ENCODE results near the gene GPR137.
A peak's percentile ranks its signal among the peaks of the same experiment; 100 is the strongest.

GPR137 gene

DNA sequence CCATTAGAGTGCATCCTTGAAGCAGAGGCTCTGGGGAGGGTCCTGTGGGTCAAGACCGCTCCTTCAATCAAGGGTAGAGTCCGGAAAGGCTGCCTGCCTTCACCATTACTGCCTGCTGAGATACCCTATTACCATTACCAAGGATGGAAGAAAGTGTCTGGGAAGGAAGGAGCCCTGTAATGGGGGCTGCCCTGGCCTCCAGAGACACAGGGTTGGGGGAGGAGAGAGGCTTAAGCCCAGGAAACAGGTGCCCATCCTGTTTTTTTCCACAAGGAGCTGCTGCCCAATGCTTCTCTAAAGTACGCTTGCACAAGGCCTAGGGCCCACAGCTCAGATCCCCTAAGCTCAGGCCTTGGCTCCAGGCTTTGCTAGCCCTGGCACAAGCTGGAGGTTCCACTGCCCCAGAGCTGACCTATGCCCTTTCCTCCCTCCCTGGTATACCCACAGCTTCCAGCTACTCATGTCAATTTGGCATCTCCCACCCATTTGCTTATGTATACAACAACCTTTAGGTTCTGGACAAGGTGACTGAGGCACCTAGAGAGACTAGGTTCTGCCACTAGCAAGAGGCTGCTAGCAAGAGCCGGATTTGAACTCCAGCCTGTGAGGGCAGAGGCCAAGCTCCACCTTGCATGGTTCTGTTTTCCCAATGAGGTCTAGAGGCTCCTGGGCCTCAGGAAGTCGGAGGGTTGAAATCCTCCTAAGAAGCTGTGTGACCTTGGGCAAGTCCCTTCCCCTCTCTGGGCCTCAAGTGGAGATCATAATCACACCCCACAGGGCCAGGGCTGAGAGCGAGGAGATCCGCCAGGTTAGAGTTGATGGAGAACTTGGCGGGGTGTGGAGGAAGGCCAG lies 35.9 kb upstream of the GPR137 start:
- no peak for DNase-seq

- no peak for DNase-seq
Measured at GRCh38 chr11:64250415-64251015, 35.1 kb upstream of the GPR137 start.

DNA sequence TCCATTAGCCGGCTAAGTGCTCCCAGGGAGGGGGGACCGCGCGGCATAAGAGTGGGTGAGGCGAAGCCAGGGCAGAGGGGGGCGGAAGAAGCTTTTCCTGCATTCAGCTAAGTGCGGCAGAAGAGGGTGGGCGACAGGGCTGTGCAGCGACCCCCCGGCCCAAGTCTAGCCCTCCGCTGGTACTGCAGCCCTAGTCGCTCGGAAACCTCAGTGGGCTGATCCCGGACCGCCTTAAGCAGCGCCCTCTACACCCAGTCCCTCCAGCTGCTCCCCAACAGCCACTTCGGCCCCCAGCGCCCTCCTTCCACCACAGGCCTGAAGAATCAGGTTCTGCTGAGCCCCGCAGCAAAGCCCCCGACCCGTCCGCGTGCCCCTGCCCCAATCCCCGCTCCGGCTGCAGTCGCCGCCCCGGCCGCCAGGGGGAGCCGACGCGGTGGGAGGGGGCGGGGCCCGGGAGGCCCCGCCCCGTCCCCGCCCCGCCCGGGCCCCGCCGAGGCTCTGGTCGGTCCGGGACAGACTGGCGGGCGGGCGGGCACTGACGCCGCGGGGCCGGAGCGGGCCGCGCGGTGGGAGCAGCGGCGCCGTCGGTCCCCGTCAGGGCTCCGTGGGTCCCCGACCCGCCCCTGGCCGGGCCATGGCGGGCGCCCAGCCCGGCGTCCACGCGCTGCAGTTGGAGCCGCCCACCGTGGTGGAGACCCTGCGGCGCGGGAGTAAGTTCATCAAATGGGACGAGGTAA lies 34.5 kb upstream of the GPR137 start, which contains the start of gene PLCB3:
Gene PLCB3 (plus strand): TSS at position 515 of the 737 bp plus-strand sequence. CDS start 120 bp downstream, at position 635.
- peak; percentile 59 for DNase-seq

GRCh38 chr11:64251753-64252002 lies 34.0 kb upstream of the GPR137 start:
- no peak for DNase-seq

GRCh38 chr11:64252003-64252872 lies 33.4 kb upstream of the GPR137 start:
- DNase-seq, result no peak

DNA sequence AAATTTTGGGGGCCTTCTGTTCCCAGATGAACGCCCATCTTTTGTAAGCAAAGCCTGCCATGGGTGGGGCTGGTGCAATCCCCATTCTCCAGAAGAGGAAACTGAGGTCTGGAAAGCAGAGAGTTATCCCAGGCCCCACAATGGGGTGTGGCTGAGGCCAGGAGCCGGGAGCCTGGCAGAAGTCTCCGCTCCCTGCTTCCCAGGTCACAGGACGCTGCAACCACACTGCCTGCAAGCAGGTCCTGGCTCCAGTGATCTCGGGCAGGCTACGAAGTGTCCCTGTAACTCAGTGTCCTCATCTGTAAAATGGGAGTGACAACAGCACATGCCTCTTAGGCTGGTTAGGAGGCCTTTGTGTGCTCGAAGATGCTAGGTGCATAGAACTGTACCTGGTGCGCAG lies 32.6 kb upstream of the GPR137 start:
- DNase-seq, result no peak

GRCh38 chr11:64253481-64253880 lies 32.2 kb upstream of the GPR137 start:
- no peak for DNase-seq

- no peak for DNase-seq
Measured at GRCh38 chr11:64254326-64254725, 31.3 kb upstream of the GPR137 start.

GRCh38 chr11:64255135-64256128 lies 30.2 kb upstream of the GPR137 start:
- DNase-seq, result no peak

GRCh38 chr11:64256300-64256699 lies 29.3 kb upstream of the GPR137 start:
- DNase-seq, result no peak

DNA sequence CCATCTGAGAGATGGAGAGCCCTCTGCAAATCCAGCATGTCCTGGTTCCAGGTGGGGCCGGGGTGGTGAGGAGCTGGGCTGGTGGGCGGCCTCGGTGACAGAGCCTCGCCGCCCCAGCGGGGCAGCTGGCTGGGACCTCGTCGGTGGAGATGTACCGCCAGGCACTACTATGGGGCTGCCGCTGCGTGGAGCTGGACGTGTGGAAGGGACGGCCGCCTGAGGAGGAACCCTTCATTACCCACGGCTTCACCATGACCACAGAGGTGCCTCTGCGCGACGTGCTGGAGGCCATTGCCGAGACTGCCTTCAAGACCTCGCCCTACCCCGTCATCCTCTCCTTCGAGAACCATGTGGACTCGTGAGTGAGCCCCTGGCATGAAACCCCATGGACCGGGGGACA lies 27.3 kb upstream of the GPR137 start:
- no peak for DNase-seq

DNA sequence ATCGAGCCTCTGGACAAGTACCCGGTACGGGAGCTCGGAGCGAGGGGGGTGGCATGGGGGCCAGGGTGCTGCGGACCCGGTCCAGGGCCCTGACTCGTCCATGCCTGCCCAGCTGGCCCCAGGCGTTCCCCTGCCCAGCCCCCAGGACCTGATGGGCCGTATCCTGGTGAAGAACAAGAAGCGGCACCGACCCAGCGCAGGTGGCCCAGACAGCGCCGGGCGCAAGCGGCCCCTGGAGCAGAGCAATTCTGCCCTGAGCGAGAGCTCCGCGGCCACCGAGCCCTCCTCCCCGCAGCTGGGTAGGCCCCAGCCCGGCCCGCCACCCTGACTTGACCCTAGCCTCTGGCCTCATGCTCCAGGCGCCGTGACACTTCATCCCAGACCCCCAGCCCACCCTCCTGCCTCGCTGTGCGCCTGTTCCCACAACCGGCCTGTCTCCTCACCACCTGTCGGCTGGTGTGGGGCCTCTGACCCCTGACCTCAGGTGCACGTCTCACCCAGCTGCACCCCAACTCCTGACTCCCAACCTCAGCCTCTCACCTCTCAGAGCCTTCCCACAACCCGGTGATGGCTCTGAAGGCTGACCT lies 26.6 kb upstream of the GPR137 start:
- no peak for DNase-seq

GRCh38 chr11:64259533-64260067 lies 26.0 kb upstream of the GPR137 start:
- DNase-seq, result no peak

DNA sequence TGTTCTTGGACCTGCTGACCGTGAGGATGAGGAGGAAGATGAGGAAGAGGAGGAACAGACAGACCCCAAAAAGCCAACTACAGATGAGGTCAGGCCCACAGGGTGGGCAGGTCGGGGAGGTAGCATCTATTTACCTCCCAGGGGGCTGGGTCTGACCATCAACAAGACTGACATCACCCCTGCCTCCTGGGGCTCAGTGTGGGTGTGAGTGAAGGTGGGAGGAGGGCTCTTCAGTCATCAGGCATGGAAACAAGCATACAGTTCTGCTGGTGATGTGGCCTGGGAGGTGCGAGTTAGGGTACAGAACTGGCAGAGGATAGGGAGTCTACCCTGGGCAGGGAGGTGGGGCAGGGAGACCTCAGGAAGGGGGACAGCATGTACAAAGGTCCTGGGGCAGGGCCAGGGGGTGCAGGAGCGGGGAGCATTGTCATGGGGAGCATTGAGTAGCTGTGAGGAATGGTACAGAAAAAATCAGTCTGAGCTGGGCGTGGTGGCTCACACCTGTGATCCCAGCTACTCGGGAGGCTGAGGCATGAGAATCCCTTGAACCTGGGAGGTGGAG lies 25.4 kb upstream of the GPR137 start:
- no peak for DNase-seq

DNA sequence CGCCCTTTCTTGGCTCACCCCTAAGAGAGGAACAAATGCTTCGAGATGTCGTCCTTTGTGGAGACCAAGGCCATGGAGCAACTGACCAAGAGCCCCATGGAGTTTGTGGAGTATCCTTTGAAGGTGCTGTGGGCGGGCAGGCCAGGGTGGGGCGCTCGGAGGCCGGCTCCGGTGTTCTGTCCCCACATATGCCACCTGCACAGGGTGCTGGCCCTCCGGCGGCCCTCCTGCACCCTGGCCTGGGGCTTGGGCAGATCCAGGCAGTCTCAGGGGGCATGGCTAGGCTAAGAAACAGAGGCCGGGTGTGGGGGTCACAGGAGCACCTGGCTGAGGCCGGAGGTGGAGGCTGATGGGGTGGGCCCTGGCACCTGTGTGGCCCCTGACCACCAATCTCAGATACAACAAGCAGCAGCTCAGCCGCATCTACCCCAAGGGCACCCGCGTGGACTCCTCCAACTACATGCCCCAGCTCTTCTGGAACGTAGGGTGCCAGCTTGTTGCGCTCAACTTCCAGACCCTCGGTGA lies 24.0 kb upstream of the GPR137 start:
- DNase-seq, result no peak

DNA sequence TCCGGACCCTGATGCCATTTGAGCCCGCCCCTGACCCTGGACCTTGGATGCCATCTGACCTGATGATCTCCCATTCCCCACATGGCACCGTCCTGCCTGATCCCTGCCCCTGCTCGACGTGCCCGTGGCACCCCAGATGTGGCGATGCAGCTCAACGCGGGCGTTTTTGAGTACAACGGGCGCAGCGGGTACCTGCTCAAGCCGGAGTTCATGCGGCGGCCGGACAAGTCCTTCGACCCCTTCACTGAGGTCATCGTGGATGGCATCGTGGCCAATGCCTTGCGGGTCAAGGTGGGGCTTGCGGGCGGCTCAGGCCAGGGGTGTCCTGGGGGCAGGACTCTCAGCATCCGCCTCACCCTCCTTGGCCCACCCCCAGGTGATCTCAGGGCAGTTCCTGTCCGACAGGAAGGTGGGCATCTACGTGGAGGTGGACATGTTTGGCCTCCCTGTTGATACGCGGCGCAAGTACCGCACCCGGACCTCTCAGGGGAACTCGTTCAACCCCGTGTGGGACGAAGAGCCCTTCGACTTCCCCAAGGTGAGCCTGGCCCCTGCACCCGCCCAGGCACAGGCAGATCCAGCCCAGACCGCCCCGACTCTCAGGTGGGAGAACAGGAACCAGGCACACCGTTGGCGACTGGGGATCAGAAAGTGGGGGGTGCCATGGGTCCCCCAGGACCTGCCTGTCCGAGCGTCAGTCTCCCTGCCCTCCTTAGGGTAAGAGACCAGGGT lies 23.2 kb upstream of the GPR137 start:
- no peak for DNase-seq

GRCh38 chr11:64263021-64263946 lies 22.4 kb upstream of the GPR137 start:
- DNase-seq, result no peak

DNA sequence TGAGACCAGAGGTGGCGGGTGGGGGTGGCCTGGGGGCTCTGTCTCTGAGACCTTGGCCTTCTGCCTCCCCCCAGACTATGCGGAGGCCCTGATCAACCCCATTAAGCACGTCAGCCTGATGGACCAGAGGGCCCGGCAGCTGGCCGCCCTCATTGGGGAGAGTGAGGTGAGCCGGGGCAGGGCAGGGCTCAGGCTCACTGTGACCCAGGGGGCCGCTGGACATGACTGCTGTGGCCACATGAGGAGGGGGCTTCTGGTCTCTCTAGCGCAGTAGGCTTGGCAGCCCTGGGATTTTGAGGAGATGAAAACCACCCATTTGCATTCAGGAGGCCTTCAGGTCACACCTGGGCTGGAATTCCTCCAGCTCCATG lies 21.7 kb upstream of the GPR137 start:
- DNase-seq, result no peak

Measured in effector CD4-positive, alpha-beta T cell (primary cell).